ENCODE data around the gene TXNDC16. TPM values are rescaled to one million over a fixed set of nuclear protein-coding genes. Genes with fewer than 3 reads are reported as not detected.
"Not testable (repeated sequence)": the region's sequence is repeated elsewhere in the genome, so short reads cannot be mapped to it uniquely, and the experiment has no call there.

The TXNDC16 gene
- 4.7 and 6.2 TPM in 2 replicates for total RNA-seq

GRCh38 chr14:52552063-52552988 is at the start of gene TXNDC16, which contains the start of gene GPR137C:
TSS of gene TXNDC16 (minus strand) at chr14:52552505. CDS start at chr14:52543557, 8,948 bp downstream.
TSS of gene GPR137C (plus strand) at chr14:52552836. CDS start at chr14:52553148, 312 bp downstream.
- Mint-ChIP-seq H3K9me3 (no peaks in the 10 kb centered on the region), H3K27ac (peak within 1 kb of the TSS; percentile 77), H3K27me3 (peaks cover 29% of the 10 kb centered on the region), H3K4me3 (peak within 1 kb of the TSS; percentile 93), H3K36me3 (ENCODE audit: low read depth) (peaks cover 5% of the 10 kb centered on the region), H3K4me1 (peaks cover 29% of the 10 kb centered on the region)
- intact Hi-C loops (cut with micrococcal nuclease), result loop anchor here (1.0 to 10.0 kb wide), 11 partner anchors 90 to 1458 kb away; partner anchors contain the start of genes ERO1A, FRMD6, GNPNAT1 and PSMC6
- DNase-seq, result peak; percentile 100

GRCh38 chr14:52599974-52600373 is 47.7 kb upstream of the TXNDC16 start:
- intact Hi-C loops (cut with micrococcal nuclease), result no loop called here
- no peak for DNase-seq
- H3K27me3 Mint-ChIP-seq, result peaks cover 16% of the 10 kb centered on the region
- H3K4me3 Mint-ChIP-seq, result no peak overlapping the region
- H3K27ac Mint-ChIP-seq, result no peak overlapping the region
- no peaks in the 10 kb centered on the region for H3K36me3 Mint-ChIP-seq (ENCODE audit: low read depth)
- peaks cover 3% of the 10 kb centered on the region for H3K4me1 Mint-ChIP-seq
- H3K9me3 Mint-ChIP-seq, result peaks cover 4% of the 10 kb centered on the region

GRCh38 chr14:52598568-52598967 is 46.3 kb upstream of the TXNDC16 start:
- intact Hi-C loops (cut with micrococcal nuclease), result no loop called here

GRCh38 chr14:52596861-52597260 is 44.6 kb upstream of the TXNDC16 start:
- peaks cover 27% of the 10 kb centered on the region for H3K27me3 Mint-ChIP-seq

More at GRCh38 chr14:52598568-52598967, 46.3 kb upstream of the TXNDC16 start:
- Mint-ChIP-seq H3K27ac (no peak overlapping the region), H3K4me3 (no peak overlapping the region), H3K4me1 (peaks cover 3% of the 10 kb centered on the region), H3K27me3 (peaks cover 24% of the 10 kb centered on the region), H3K36me3 (ENCODE audit: low read depth) (no peaks in the 10 kb centered on the region), H3K9me3 (peaks cover 10% of the 10 kb centered on the region)
- peak; percentile 12 for DNase-seq

GRCh38 chr14:52596320-52596719 is 44.0 kb upstream of the TXNDC16 start:
- Mint-ChIP-seq H3K36me3 (ENCODE audit: low read depth) (no peaks in the 10 kb centered on the region), H3K27me3 (peaks cover 27% of the 10 kb centered on the region), H3K4me3 (no peak overlapping the region), H3K9me3 (peaks cover 24% of the 10 kb centered on the region), H3K4me1 (no peaks in the 10 kb centered on the region), H3K27ac (no peak overlapping the region)
- intact Hi-C loops (cut with micrococcal nuclease), result no loop called here
- DNase-seq, result peak; percentile 41

More at GRCh38 chr14:52596861-52597260, 44.6 kb upstream of the TXNDC16 start:
- intact Hi-C loops (cut with micrococcal nuclease), result no loop called here
- H3K4me1 Mint-ChIP-seq, result no peaks in the 10 kb centered on the region
- DNase-seq, result peak; percentile 27
- no peak overlapping the region for H3K4me3 Mint-ChIP-seq
- H3K36me3 Mint-ChIP-seq (ENCODE audit: low read depth), result no peaks in the 10 kb centered on the region
- H3K27ac Mint-ChIP-seq, result no peak overlapping the region
- peaks cover 24% of the 10 kb centered on the region for H3K9me3 Mint-ChIP-seq

- no peak for DNase-seq
- H3K9me3 Mint-ChIP-seq, result peaks cover 19% of the 10 kb centered on the region
- peaks cover 25% of the 10 kb centered on the region for H3K27me3 Mint-ChIP-seq
- H3K36me3 Mint-ChIP-seq (ENCODE audit: low read depth), result no peaks in the 10 kb centered on the region
- no peak overlapping the region for H3K4me3 Mint-ChIP-seq
- no peak overlapping the region for H3K27ac Mint-ChIP-seq
- intact Hi-C loops (cut with micrococcal nuclease), result no loop called here
- H3K4me1 Mint-ChIP-seq, result no peaks in the 10 kb centered on the region
Observed at GRCh38 chr14:52590318-52590717, 38.0 kb upstream of the TXNDC16 start.

GRCh38 chr14:52589646-52590045 is 37.3 kb upstream of the TXNDC16 start:
- no peak for DNase-seq
- H3K27me3 Mint-ChIP-seq, result peaks cover 29% of the 10 kb centered on the region
- no peaks in the 10 kb centered on the region for H3K4me1 Mint-ChIP-seq
- H3K4me3 Mint-ChIP-seq, result no peak overlapping the region
- H3K27ac Mint-ChIP-seq, result no peak overlapping the region
- intact Hi-C loops (cut with micrococcal nuclease), result no loop called here
- H3K36me3 Mint-ChIP-seq (ENCODE audit: low read depth), result no peaks in the 10 kb centered on the region
- peaks cover 19% of the 10 kb centered on the region for H3K9me3 Mint-ChIP-seq

- Mint-ChIP-seq H3K4me3 (no peak overlapping the region), H3K36me3 (ENCODE audit: low read depth) (no peaks in the 10 kb centered on the region)
- intact Hi-C loops (cut with micrococcal nuclease), result no loop called here
Observed at GRCh38 chr14:52583544-52583943, 31.2 kb upstream of the TXNDC16 start.

GRCh38 chr14:52575858-52576257 is 23.6 kb upstream of the TXNDC16 start:
- Mint-ChIP-seq H3K36me3 (ENCODE audit: low read depth) (no peaks in the 10 kb centered on the region), H3K27me3 (peaks cover 18% of the 10 kb centered on the region), H3K9me3 (peaks cover 20% of the 10 kb centered on the region), H3K27ac (no peak overlapping the region), H3K4me1 (no peaks in the 10 kb centered on the region), H3K4me3 (no peak overlapping the region)
- no peak for DNase-seq
- intact Hi-C loops (cut with micrococcal nuclease), result no loop called here

More at GRCh38 chr14:52583544-52583943, 31.2 kb upstream of the TXNDC16 start:
- Mint-ChIP-seq H3K27me3 (peaks cover 22% of the 10 kb centered on the region), H3K9me3 (no peaks in the 10 kb centered on the region), H3K27ac (no peak overlapping the region), H3K4me1 (no peaks in the 10 kb centered on the region)
- DNase-seq, result no peak

GRCh38 chr14:52568454-52568853 is 16.1 kb upstream of the TXNDC16 start:
- Mint-ChIP-seq H3K9me3 (peaks cover 30% of the 10 kb centered on the region), H3K27me3 (peaks cover 29% of the 10 kb centered on the region)
- H3K27ac Mint-ChIP-seq; H3K4me3 Mint-ChIP-seq; H3K36me3 Mint-ChIP-seq (ENCODE audit: low read depth); H3K4me1 Mint-ChIP-seq; intact Hi-C loops (cut with micrococcal nuclease): not testable (repeated sequence)
- DNase-seq, result peak; percentile 39

- Mint-ChIP-seq H3K9me3 (no peaks in the 10 kb centered on the region), H3K27ac (no peak overlapping the region), H3K36me3 (ENCODE audit: low read depth) (no peaks in the 10 kb centered on the region), H3K27me3 (peaks cover 45% of the 10 kb centered on the region), H3K4me3 (no peak overlapping the region), H3K4me1 (no peaks in the 10 kb centered on the region)
- DNase-seq, result no peak
- intact Hi-C loops (cut with micrococcal nuclease), result no loop called here
Observed at GRCh38 chr14:52563120-52563519, 10.8 kb upstream of the TXNDC16 start.

- peaks cover 64% of the 10 kb centered on the region for H3K27me3 Mint-ChIP-seq
- H3K9me3 Mint-ChIP-seq, result no peaks in the 10 kb centered on the region
- no peak for DNase-seq
- peaks cover 3% of the 10 kb centered on the region for H3K4me1 Mint-ChIP-seq
- H3K36me3 Mint-ChIP-seq (ENCODE audit: low read depth), result no peaks in the 10 kb centered on the region
- intact Hi-C loops (cut with micrococcal nuclease), result loop anchor here (10.0 kb wide), 1 partner anchor 1464 kb away; the partner anchor contains the start of gene TRIM9
- H3K27ac Mint-ChIP-seq, result no peak overlapping the region
- no peak overlapping the region for H3K4me3 Mint-ChIP-seq
Observed at GRCh38 chr14:52558688-52559087, 6.4 kb upstream of the TXNDC16 start.

- intact Hi-C loops (cut with micrococcal nuclease), result loop anchor here (2.0 to 10.0 kb wide), 7 partner anchors 88 to 1459 kb away; partner anchors contain the start of genes FRMD6, PTGER2, RTRAF and TRIM9
- peak; percentile 90 for DNase-seq
- Mint-ChIP-seq H3K27me3 (peaks cover 41% of the 10 kb centered on the region), H3K4me1 (peaks cover 25% of the 10 kb centered on the region), H3K4me3 (peak overlapping the region; percentile 93), H3K36me3 (ENCODE audit: low read depth) (peaks cover 3% of the 10 kb centered on the region), H3K27ac (peak overlapping the region; percentile 72), H3K9me3 (no peaks in the 10 kb centered on the region)
Observed at GRCh38 chr14:52553671-52554575, 1.6 kb upstream of the TXNDC16 start.
